T-helper 1 cell (primary cell): ENCODE measurements around the gene CDX1.

Experiments
- DNase-seq, 5 donors: peaks; one replicate each; pipeline ENCODE4 v3.0.0-alpha.2; 2012 to 2020

The CDX1 gene

GRCh38 chr5:150146862-150147601 lies 19.5 kb upstream of the CDX1 start:
- no peak for DNase-seq

GRCh38 chr5:150147670-150148069 lies 18.9 kb upstream of the CDX1 start:
- DNase-seq = no peak

- no peak for DNase-seq
These were observed 18.3 kb upstream of the CDX1 start for GRCh38 chr5:150148117-150148927.

- peak in 1 of 5 donors; percentile 71 for DNase-seq
These were observed 17.0 kb upstream of the CDX1 start for GRCh38 chr5:150149618-150150017.

GRCh38 chr5:150152636-150153462 lies 13.7 kb upstream of the CDX1 start:
- DNase-seq = no peak

- DNase-seq = no peak
These were observed 13.1 kb upstream of the CDX1 start for GRCh38 chr5:150153483-150153882.

GRCh38 chr5:150153957-150154617 lies 12.5 kb upstream of the CDX1 start:
- DNase-seq = peak in 1 of 5 donors; percentile 27

GRCh38 chr5:150154618-150155128 lies 11.9 kb upstream of the CDX1 start:
- no peak for DNase-seq

- DNase-seq = no peak
These were observed 11.1 kb upstream of the CDX1 start, which contains the start of gene PDGFRB for GRCh38 chr5:150155258-150156026. PDGFRB (minus strand) TSS chr5:150155845; CDS start chr5:150137047, 18,798 bp downstream.

GRCh38 chr5:150156027-150156368 lies 10.6 kb upstream of the CDX1 start:
- no peak for DNase-seq

- DNase-seq = no peak
These were observed 10.0 kb upstream of the CDX1 start for GRCh38 chr5:150156540-150156939.

- DNase-seq = no peak
These were observed 9.4 kb upstream of the CDX1 start for GRCh38 chr5:150157168-150157567.

GRCh38 chr5:150158170-150158949 lies 8.2 kb upstream of the CDX1 start:
- no peak for DNase-seq

- no peak for DNase-seq
These were observed 7.5 kb upstream of the CDX1 start for GRCh38 chr5:150159031-150159430.

GRCh38 chr5:150159741-150160179 lies 6.8 kb upstream of the CDX1 start:
- DNase-seq = no peak

GRCh38 chr5:150160448-150161081 lies 6.0 kb upstream of the CDX1 start:
- DNase-seq = no peak

- peak in 4 of 5 donors; percentile 47 to 62 (median 50) for DNase-seq
These were observed 5.1 kb upstream of the CDX1 start for GRCh38 chr5:150161242-150162141.

GRCh38 chr5:150162142-150162513 lies 4.5 kb upstream of the CDX1 start:
- no peak for DNase-seq

- DNase-seq = no peak
These were observed 3.5 kb upstream of the CDX1 start for GRCh38 chr5:150163035-150163434.
